Measurements from ENCODE around the gene RAB27A.
"Not testable (repeated sequence)": the region's sequence is repeated elsewhere in the genome, so short reads cannot be mapped to it uniquely, and the experiment has no call there.

The RAB27A gene

DNA sequence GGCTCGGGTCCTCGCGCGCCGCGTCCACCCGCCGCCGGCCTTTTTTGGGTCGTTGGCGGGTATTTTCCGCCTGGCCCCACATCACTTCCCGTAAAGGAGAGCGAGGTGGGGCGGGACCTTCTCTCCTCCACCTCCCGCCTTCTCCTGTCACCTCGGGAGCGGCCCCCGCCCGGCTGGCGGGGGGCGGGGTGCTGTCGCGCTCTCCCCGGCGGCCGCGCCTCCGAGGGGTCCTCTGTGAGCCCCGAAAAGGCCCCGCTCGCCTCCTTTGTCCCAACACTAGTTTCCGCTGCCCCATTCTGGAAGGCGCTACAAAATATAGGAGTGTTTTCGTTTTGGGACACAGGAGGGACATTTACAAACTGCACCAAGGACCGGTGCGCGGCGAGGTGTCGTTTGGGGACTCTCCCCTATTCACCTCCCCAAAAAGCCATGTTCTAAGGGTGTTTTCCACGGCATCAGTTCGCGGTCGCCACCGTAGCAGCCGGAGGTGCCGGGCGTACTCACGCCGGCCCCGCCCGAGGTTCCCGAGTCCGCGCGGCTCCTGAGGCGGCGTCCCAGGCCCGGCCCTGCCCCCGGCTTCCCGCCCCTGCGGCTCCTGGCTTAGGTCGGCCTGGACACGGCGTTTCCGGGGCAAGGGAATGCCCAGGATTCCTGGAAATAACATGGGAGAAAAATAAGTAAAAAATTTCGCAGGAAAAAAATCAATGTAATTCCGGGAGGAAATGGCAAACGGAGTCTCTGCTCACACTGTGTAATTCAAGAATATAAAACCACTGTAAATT, at the start of gene RAB27A:
RAB27A (minus strand) TSS at position 68 of the 782 bp plus-strand sequence. CDS start 54,879 bp downstream, outside the sequence.
- DNase-seq (ENCODE audit: low spot score), result peak; percentile 83

DNA sequence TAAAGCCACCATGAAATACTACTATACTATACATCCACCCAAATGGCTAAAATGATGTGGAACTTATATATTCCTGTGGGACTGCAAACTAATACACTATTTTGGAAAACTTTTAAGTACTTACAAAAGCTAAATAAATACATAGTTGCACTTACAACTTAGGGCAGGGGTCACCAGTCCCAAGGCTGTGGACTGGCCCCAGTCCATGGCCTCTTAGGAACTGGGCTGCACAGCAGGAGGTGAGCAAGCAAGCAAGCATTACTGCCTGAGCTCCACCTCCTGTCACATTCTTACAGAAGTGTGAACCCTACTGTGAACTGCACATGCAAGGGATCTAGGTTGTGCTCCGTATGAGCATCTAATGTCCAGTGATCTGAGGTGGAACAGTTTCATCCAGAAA, 47.5 kb upstream of the RAB27A start:
- no peak for DNase-seq (ENCODE audit: low spot score)

DNA sequence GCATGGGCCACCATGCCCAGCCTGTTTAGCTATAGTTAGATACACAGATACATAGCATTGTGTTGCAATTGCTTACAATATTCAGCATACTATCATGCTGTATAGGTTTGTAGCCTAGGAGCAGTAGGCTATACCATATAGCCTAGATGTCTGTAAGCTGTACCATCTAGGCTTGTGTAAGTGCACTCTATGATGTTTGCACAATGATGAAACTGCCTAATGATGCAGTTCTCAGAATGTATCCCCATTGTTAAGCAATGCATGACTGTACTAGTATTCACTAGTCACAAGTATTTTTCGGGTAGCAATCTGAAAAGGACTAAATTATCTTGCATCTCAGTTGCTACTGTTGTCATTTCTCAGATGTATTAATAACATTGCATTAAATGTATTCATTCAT, 45.4 kb upstream of the RAB27A start:
- DNase-seq (ENCODE audit: low spot score), result no peak

DNA sequence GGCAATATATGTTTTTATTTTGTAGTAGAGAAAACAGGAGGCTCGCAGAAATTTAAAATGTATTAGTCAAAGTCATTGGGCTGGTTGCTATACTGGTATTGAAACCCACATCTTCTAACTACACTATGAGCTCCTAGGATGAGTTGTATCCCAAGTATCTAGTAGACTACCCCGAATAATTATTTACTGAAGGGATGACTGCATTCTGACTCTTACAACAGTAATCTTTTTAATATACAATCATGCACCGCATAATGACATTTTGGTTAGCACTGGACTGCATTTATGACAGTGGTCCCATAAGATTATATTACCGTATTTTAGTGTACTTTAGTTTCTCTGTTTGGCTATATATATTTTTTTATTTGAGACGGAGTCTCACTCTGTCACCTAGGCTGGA, 44.8 kb upstream of the RAB27A start:
- no peak for DNase-seq (ENCODE audit: low spot score)

DNA sequence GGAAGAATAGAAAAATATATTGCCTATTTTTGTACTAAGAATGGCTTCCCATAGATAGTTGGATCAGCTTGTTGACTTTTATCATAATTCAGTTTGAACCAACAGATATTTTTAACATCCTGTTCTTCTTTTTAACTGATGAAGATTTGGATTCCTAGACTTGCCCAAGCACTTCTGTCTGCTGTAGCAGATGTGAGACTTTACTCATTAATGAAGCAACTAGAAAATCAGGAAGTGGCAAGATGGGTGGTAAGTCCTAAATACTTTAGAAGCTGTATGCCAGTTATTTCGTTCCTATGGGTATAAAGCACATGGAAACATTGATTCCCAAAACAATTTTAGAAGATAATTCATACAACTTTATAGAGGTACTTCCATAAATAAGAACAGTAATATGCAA, 37.8 kb upstream of the RAB27A start:
- DNase-seq (ENCODE audit: low spot score), result no peak

DNA sequence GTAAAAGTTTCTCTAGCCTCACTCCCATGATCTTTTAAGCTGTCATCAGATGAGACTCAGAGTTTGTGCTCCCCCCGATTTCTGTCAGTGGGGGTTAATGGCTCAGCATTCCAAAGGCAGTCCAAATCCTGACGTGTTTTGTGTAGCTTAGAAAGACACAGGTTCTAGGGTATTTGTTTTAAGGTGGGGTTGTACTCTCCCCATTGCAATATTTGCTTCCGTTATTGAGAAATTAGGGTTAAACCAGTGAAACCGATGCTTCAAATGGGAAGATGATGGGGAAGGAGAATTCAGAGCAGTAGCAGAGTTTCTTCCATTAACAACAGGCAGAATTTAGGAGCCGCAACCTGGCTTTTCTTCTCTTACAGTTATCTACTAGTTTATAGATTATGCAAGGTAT, 32.9 kb upstream of the RAB27A start:
- DNase-seq (ENCODE audit: low spot score), result no peak

DNA sequence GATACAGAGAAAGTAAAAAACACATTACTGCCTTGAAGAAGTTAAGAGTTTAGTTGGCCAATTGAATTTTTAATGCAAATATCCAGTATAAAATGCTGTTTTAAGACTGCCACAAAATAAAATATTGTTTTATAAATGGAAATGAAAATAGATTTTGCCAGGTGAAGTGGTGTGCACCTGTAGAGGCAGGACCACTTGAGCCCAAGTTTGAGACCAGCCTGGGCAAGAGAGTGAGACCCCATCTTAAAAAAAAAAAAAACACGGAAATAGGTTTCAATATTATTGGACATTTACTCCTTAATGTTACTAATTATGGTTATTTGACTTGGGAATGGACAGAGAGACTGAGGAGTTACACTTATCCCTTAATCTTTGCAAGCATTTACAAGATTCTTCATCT, 31.4 kb upstream of the RAB27A start:
- DNase-seq (ENCODE audit: low spot score), result no peak

DNA sequence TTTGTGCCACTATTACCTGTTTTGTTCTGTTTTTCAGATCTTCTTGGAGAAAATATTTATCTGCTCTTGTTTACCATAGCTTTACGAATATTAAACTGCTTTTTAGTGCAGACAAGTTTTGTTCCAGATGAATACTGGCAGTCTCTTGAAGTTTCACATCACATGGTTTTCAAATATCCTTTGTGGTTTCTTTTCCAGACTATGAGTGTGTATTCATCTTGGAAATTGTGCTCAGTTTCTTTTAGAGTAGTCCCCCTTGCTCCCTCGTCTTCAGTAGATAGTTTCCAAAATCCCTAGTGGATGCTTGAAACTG, 30.6 kb upstream of the RAB27A start:
- DNase-seq (ENCODE audit: low spot score), result no peak

DNA sequence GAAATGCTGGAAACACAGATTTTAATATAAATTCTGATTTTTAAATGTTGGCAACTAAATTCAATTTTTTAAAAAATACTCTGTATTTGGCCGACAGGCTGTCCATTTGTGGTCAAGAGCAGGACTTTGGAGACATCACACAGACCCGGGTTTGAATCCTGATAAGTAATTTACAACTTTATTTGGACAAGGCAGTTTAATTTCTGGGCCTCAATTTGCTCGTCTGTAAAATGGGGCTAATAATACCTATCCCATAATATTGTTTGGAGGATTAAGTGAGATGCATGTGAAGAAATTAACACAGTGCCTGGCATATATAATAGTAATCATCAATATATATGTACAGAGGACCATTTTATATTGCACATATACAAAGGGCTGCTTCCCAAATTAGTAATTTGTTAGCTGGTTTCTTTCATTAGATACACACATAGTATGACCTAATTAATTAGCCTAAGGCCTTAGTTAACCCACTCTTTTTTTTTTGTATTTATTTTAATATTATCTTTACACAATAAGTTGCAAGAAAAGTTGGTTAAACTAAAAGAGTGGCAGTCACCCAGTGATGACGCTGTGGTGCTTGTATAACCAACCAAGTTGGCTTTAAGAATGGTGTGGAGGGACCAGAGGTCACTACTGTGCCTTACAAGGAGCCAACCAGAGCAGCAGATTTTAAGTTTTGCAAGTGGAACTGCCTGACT, 30.1 kb upstream of the RAB27A start:
- no peak for DNase-seq (ENCODE audit: low spot score)

DNA sequence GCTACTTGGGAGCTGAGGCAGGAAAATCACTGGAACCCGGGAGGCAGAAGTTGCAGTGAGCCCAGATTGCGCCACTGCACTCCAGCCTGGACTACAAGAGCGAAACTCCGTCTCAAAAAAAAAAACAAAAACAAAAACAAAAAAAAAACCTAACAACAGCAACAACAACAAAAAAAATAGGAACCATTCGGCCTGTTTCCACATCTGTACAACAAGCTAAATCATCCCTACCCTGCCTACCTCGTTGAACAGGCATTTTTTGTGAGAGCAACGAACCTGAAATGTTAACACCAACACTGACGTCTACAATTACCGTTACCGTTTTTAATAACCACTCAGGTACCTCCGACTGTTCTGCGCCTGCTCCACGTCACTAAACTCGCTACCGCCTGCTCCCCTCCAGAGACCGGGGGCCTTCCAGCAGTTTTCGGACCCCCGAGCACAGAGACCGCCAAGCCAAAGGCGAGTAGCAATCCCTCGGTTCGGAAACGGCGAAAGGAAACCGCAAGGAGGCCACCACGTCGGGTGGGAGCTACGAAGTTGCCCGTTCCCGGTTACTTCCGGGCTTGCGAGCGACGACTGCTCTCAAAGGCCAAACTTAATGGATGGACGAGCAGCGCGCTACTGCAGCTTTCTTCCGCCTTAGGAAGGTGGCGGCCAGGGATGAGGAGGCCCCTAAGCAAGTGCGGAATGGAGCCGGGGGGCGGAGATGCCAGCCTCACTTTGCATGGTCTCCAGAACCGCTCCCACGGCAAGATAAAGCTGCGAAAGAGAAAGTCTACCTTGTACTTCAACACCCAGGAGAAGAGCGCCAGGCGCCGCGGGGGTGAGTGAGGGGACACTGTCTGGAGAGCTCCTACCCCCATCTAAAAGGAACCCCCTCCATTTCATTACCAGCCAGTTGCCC, 29.2 kb upstream of the RAB27A start, which contains the start of the genes PIGB and PIGBOS1:
PIGB (plus strand) TSS at position 635 of the 907 bp plus-strand sequence; CDS start at position 664, 29 bp downstream.
PIGBOS1 (minus strand) TSS at position 536 of the 907 bp plus-strand sequence. CDS start 1,331 bp downstream, outside the sequence.
- DNase-seq (ENCODE audit: low spot score), result peak; percentile 87

DNA sequence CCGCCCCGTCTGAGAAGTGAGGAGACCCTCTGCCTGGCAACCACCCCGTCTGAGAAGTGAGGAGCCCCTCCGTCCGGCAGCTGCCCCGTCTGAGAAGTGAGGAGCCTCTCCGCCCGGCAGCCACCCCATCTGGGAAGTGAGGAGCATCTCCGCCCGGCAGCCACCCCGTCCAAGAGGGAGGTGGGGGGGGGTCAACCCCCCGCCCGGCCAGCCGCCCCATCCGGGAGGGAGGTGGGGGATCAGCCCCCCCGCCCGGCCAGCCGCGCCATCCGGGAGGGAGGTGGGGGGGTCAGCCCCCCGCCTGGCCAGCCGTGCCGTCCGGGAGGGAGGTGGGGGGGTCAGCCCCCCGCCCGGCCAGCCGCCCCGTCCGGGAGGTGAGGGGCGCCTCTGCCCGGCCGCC, 13.2 kb upstream of the RAB27A start:
- DNase-seq (ENCODE audit: low spot score), result not testable (repeated sequence)

DNA sequence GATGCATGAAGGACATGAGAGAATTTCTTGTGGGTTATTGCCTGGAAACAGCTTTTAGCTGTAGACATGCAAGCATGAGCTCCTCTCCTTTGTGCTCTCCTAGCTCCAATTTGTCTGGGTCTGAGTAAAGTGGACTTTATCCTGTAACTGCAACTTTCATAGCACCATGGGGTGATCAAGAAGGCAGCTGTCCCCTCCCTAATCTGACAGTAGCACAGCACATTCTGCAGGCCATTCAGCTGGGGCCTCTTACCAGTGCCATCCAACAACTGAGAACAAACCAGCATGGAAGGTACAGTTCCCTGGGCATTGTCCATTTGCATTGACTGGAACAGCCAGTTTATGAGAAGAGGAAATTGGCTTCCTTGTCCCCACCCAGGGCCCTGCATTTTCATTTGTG, 7.7 kb upstream of the RAB27A start:
- no peak for DNase-seq (ENCODE audit: low spot score)

DNA sequence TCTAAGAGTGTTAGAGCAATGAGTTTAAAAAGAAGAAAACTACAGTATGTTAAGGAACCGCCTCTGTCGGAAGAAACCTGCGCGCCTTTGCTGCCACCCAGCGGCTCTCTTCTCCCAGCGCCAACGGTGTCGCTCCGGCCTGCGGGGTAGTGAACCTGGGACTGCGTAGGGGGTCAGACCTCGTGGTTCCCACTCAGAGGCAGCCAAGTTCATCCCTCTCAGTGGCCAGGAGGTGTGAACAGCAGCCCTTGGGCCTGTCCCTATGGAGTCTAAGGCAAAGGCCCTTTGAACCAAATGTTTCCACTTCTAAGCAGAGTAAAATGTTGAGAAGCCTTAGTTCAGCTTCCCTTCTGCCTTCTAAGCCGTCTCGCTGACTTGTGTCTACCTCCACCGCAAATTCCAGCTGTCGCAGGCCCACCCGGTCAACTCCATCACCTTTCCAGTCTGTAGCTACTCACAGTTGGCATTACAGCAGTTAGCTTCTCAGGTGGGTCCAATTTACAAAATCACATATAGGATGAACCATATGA, 980 bp upstream of the RAB27A start:
- DNase-seq (ENCODE audit: low spot score), result peak; percentile 82

DNA sequence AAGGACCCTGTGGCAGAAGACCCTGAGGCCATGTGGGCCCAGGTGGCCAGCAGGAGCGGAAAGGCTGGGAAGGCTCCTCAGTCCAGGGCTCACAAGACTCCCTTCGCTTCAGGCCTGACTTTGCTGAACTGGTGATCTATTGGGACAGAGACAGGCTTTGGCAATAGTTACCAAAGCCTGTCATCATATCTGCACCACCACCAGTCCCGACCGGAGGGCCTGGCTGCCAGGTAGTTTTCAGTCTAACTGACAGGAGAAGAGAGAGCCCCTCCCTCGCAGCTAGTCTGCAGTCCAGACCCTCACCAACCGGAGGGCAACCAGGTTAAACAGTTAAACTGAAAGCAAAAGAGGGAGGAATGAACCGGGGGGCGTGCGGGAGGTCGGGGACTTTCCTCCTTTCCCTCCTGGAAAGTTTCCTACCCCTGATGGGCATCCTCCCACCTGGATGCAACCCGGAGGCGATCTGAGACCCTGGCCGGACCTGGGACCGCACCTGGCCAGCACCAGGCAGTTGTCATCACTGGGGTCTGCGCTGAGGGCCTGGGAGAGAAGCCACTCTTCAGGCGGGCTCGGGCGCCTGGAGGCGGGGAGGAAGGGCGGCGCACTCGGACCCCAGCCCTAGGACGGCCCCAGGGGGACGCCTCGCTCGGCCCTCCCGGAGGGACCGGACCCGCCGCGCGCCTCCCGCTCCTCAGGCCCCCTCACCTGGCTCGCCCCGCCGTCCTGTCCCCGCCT, 435 bp downstream of the RAB27A start:
- peak; percentile 50 for DNase-seq (ENCODE audit: low spot score)

DNA sequence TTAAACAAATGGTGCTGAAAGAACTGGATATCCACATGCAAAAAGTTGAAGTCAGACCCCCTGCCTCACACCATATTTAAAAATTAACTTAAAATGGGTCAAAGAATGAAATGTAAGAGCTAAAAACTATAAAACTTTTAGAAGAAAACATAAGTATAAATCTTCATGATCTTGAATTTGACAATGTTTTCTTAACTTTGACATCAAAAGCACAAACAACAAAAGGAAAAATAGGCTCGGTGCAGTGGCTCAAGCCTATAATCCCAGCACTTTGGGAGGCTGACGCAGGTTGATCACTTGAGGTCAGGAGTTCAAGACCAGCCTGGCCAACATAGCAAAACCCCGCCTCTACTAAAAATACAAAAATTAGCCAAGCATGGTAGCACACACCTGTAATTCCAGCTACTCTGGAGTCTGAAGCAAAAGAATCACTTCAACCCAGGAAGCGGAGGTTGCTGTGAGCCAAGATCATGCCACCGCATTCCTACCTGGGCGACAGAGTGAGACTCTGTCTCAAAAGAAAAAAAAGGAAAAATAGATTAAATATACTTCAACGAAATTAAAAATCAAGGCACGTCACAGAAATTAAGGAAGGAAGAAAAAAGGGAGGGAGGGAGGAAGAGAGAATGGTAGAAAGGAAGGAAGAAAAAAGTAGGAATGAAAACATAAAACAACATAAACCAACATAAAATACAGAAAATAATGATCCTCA, 1.5 kb downstream of the RAB27A start:
- no peak for DNase-seq (ENCODE audit: low spot score)

DNA sequence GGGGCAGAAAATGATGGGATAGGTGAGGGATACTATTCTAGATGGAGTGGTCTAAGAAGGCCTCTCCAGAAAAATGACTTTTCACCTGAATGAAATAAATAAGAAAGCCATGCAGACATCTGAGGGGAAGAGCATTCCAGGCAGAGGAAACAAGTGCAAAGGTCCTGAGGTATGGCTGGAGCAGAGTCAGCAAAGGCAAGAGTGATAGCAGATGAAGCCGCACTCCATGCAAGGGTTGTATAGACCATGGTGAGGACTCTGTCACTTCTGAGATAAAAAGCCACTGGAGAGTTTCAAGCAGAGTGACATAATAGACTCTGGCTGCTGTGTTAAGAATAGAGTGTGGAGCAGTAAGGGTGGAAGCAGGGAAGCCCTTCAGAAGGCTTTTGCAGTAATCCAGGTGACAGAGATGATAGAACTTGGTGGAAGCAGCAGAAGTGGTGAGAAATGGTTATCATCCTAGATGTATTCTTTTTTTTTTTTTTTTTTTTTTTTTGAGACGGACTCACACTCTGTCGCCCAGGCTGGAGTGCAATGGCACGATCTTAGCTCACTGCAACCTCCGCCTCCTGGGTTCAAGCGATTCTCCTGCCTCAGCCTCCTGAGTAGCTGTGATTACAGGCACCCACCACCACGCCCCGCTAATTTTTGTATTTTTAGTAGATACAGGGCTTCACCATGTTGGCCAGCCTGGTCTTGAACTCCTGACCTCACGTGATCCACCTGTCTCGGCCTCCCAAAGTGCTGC, 3.0 kb downstream of the RAB27A start:
- DNase-seq (ENCODE audit: low spot score), result not testable (repeated sequence)

DNA sequence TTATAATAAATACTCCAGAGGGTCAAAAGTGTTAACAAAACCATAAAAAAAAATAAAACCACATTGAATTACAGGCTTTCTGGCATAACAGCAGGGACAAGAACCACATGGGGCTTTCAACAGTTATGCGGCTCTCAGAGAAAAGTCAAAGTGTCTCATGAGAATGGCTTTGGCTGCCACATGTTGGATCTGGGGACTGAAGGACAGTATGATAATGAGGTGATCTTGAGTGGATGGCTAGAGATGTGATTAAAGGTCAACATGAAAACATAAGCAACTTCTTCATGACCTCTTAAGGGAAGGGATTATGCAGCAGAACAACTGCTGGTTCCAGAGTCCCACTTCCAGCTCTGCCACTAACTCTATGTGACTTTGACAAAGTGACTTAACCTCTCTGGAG, 5.2 kb downstream of the RAB27A start:
- DNase-seq (ENCODE audit: low spot score), result no peak

DNA sequence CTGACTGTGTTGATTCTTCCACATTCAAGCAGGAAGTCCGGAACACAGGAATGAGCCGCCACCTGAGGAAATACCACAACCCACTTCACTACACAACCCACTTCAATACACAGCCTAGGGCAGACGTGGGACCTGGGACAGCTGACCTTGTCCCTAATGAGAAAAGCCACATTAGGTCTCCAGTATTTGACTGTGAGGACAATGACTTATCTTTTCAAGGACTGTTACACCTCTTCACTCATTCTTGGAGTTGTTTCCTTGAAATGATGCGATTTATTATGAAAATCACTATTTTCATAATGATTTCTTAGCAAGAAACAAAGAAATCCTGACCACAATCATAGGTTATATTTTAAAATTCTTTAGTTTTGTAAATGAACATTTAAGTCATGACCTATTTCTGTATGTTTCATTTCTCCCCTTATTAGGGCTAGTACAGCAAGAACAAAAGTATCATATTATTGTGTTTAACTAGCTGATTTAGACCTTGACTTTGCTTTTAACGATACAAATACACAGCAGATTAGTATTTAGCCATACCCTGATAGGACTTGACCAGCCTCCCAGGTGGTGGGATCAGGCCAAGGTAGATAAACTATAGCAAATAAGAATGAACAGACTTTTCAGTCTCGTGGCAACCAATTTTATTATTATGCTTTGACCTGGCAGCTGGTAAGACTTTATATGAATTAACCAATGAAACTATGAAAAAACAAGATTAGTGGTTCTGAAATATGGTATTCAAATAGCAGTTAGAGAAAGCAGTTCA, 6.0 kb downstream of the RAB27A start:
- no peak for DNase-seq (ENCODE audit: low spot score)

DNA sequence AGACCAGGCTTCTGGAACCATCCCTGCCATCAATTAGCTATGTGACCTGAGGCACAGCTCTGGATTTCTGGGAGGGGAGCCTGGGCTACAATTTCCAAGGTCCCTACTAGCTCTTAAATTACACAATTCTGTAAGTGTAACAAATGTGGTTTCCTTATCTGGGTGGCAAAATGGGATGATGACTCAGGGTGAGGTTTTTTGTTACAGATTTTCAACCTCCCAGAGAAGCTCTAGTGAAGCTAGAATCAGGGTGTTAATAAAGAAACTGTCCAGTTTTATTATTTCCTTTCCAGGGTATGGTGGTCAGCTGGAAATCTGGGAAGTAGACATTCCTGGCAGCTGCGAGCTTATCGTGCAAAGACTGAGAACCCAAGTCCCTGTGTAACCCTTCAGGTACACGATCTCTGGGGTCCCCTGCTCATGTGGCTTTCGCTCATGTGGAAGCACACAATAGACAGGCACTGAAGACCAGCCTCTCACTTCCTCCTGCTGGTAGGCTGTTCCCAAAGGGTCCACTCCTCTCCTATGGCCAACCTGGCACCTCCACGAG, 7.3 kb downstream of the RAB27A start:
- DNase-seq (ENCODE audit: low spot score), result no peak

Data from ecto neural progenitor cell (in vitro differentiated cells).